ENCODE measurements around the gene FBXW5. TPM values are rescaled to one million over a fixed set of nuclear protein-coding genes. Genes with fewer than 3 reads are reported as not detected.

Gene FBXW5
- total RNA-seq, 2 experiments from 2014 or later = 118 to 119 TPM

- no peak overlapping the region for H3K27ac Mint-ChIP-seq
- ChIA-PET POLR2A (interaction anchor here (1.1 kb wide), 1 partner anchor 15 kb away, joined by 3 read pairs; no protein-coding TSS in a partner anchor), CTCF (no interaction called here)
- no peaks in the 10 kb centered on the region for H3K27me3 Mint-ChIP-seq
- no peaks in the 10 kb centered on the region for H3K9me3 Mint-ChIP-seq
- peaks cover 12% of the 10 kb centered on the region for H3K4me1 Mint-ChIP-seq
- H3K4me3 Mint-ChIP-seq = no peak overlapping the region
- no peak for DNase-seq
- H3K36me3 Mint-ChIP-seq (ENCODE audit: low read depth) = peaks cover 51% of the 10 kb centered on the region
Observed at GRCh38 chr9:136916330-136917184, 28.0 kb downstream of the FBXW5 start.

GRCh38 chr9:136915632-136916329, 28.8 kb downstream of the FBXW5 start:
- no peak overlapping the region for H3K27ac Mint-ChIP-seq
- no peak overlapping the region for H3K4me3 Mint-ChIP-seq
- no peaks in the 10 kb centered on the region for H3K27me3 Mint-ChIP-seq
- H3K9me3 Mint-ChIP-seq = no peaks in the 10 kb centered on the region
- CTCF ChIA-PET = no interaction called here
- no peak for DNase-seq
- peaks cover 53% of the 10 kb centered on the region for H3K36me3 Mint-ChIP-seq (ENCODE audit: low read depth)
- H3K4me1 Mint-ChIP-seq = peaks cover 12% of the 10 kb centered on the region
- POLR2A ChIA-PET = interaction anchor here (1.1 kb wide), 1 partner anchor 14 kb away, joined by 3 read pairs; no protein-coding TSS in a partner anchor

GRCh38 chr9:136913701-136914438, 30.7 kb downstream of the FBXW5 start:
- CTCF ChIA-PET = no interaction called here
- no peak for DNase-seq
- no peak overlapping the region for H3K27ac Mint-ChIP-seq
- no peak overlapping the region for H3K4me3 Mint-ChIP-seq
- no peaks in the 10 kb centered on the region for H3K9me3 Mint-ChIP-seq
- POLR2A ChIA-PET = interaction anchor here (1.1 kb wide), 1 partner anchor 25 kb away, joined by 3 read pairs; no protein-coding TSS in a partner anchor
- no peaks in the 10 kb centered on the region for H3K27me3 Mint-ChIP-seq
- H3K36me3 Mint-ChIP-seq (ENCODE audit: low read depth) = peaks cover 56% of the 10 kb centered on the region
- peaks cover 12% of the 10 kb centered on the region for H3K4me1 Mint-ChIP-seq

DNA sequence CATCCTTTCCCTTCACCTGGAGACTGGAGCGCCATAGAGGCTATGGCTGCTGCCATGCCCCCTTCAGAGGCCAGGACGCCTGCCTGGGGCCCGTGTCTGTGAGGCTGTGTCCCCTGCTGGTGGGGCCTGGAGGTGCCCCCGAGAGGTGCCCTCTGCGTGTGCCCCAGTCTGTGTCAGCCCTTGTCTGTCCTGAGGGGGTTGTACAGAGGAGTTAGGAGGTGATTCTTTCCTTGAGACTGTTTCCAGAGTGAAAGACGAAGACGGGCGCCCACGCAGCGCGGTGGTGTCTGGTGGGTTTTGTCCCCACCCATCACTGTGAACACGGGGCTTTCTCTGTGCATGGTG, 33.7 kb downstream of the FBXW5 start:
- Mint-ChIP-seq H3K4me1 (peaks cover 8% of the 10 kb centered on the region), H3K27me3 (no peaks in the 10 kb centered on the region), H3K36me3 (ENCODE audit: low read depth) (peaks cover 62% of the 10 kb centered on the region), H3K27ac (no peak overlapping the region), H3K4me3 (no peak overlapping the region), H3K9me3 (no peaks in the 10 kb centered on the region)
- POLR2A ChIA-PET = no interaction called here
- CTCF ChIA-PET = interaction anchor here (0.7 kb wide), 1 partner anchor 175 kb away, joined by 3 read pairs; no protein-coding TSS in a partner anchor
- DNase-seq = no peak

- Mint-ChIP-seq H3K4me1 (peaks cover 5% of the 10 kb centered on the region), H3K4me3 (no peak overlapping the region), H3K36me3 (ENCODE audit: low read depth) (peaks cover 62% of the 10 kb centered on the region), H3K27ac (no peak overlapping the region), H3K9me3 (no peaks in the 10 kb centered on the region), H3K27me3 (no peaks in the 10 kb centered on the region)
- POLR2A ChIA-PET = no interaction called here
- CTCF ChIA-PET = no interaction called here
- no peak for DNase-seq
Observed at GRCh38 chr9:136910197-136910900, 34.2 kb downstream of the FBXW5 start.

- no peaks in the 10 kb centered on the region for H3K9me3 Mint-ChIP-seq
- peak overlapping the region; percentile 47 for H3K27ac Mint-ChIP-seq
- H3K27me3 Mint-ChIP-seq = no peaks in the 10 kb centered on the region
- peaks cover 22% of the 10 kb centered on the region for H3K4me1 Mint-ChIP-seq
- ChIA-PET POLR2A (interaction anchor here (0.5 kb wide), 1 partner anchor 29 kb away, joined by 3 read pairs; no protein-coding TSS in a partner anchor), CTCF (no interaction called here)
- H3K4me3 Mint-ChIP-seq = no peak overlapping the region
- peaks cover 58% of the 10 kb centered on the region for H3K36me3 Mint-ChIP-seq (ENCODE audit: low read depth)
- no peak for DNase-seq
Observed at GRCh38 chr9:136907011-136907914, 37.3 kb downstream of the FBXW5 start.

GRCh38 chr9:136906266-136906665, 38.3 kb downstream of the FBXW5 start:
- Mint-ChIP-seq H3K36me3 (ENCODE audit: low read depth) (peaks cover 67% of the 10 kb centered on the region), H3K27ac (no peak overlapping the region), H3K27me3 (no peaks in the 10 kb centered on the region), H3K9me3 (no peaks in the 10 kb centered on the region), H3K4me3 (no peak overlapping the region), H3K4me1 (peaks cover 32% of the 10 kb centered on the region)
- ChIA-PET CTCF (no interaction called here), POLR2A (no interaction called here)
- no peak for DNase-seq

DNA sequence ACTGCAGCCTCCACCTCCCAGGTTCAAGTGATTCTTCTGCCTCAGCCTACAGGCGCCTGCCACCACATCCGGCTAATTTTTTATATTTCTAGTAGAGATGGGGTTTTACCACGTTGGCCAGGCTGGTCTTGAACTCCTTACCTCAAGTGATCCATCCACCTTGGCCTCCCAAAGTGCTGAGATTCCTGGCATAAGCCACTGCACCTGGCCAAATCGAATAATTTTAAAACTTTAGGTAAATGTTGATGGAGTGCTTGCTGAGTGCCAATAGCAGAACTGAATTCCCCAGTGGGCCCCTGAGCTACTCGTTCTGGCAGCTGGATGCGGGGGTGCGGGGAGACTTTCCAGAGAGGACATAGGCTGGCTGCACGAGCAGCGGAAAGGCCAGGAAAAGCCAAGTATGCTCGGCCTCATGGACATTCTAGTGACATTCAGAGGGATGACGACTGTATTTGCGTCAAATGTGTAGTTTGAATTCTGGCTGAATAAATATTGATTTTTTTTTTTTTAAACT, 41.4 kb downstream of the FBXW5 start:
- no peaks in the 10 kb centered on the region for H3K9me3 Mint-ChIP-seq
- CTCF ChIA-PET = interaction anchor here (0.6 to 1.3 kb wide), 4 partner anchors 16 to 132 kb away, joined by 3 to 5 read pairs (median 4); partner anchors contain the start of gene TRAF2

DNA sequence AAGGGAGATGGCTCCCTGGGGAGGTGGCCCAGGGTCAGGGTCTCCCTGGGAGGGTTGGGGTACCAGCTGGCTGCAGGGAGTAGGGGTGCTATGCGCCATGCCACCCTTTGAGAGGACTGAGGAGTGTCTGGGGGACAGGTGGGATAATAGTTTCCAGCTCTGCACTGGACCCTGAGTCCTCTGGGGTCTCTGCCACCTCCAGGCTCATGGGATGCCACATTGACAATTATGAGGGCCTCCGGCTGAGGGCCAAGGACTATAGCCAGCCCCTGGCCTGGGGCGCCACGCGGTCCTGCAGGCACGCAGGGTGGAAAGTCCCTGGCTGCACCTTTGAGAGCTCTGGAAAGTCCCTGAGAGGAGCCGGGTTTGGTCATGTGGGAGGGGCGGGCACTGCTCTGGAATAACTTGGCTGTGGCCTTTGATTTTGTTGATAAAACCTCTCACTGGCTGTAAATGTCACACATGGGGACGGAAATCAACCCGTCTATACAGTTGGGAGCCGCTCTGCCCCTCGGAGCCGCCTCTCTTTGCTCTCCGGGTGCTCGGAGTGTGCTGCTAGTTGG, 42.2 kb downstream of the FBXW5 start:
- H3K27ac Mint-ChIP-seq = peak overlapping the region; percentile 92
- ChIA-PET CTCF (interaction anchor here (0.6 to 1.4 kb wide), 11 partner anchors 11 to 133 kb away, joined by 3 to 8 read pairs (median 4); partner anchors contain the start of genes AJM1 and TRAF2), POLR2A (interaction anchor here (0.5 to 3.0 kb wide), 20 partner anchors 9 to 211 kb away, joined by 3 to 40 read pairs (median 4); partner anchors contain the start of genes CLIC3, EDF1, FBXW5 and PAXX)
- H3K9me3 Mint-ChIP-seq = no peaks in the 10 kb centered on the region
- peak overlapping the region; percentile 52 for H3K4me3 Mint-ChIP-seq
- peaks cover 56% of the 10 kb centered on the region for H3K36me3 Mint-ChIP-seq (ENCODE audit: low read depth)
- H3K27me3 Mint-ChIP-seq = no peaks in the 10 kb centered on the region
- H3K4me1 Mint-ChIP-seq = peaks cover 48% of the 10 kb centered on the region
- DNase-seq = peak; percentile 86

More for the DNA sequence above, 41.4 kb downstream of the FBXW5 start:
- H3K4me3 Mint-ChIP-seq = peak overlapping the region; percentile 27
- H3K4me1 Mint-ChIP-seq = peaks cover 48% of the 10 kb centered on the region
- peaks cover 62% of the 10 kb centered on the region for H3K36me3 Mint-ChIP-seq (ENCODE audit: low read depth)
- POLR2A ChIA-PET = interaction anchor here (0.5 to 3.0 kb wide), 10 partner anchors 10 to 96 kb away, joined by 3 to 40 read pairs (median 4); partner anchors contain the start of genes EDF1, FBXW5 and TRAF2
- H3K27ac Mint-ChIP-seq = peak overlapping the region; percentile 92
- DNase-seq = peak; percentile 45
- H3K27me3 Mint-ChIP-seq = no peaks in the 10 kb centered on the region

DNA sequence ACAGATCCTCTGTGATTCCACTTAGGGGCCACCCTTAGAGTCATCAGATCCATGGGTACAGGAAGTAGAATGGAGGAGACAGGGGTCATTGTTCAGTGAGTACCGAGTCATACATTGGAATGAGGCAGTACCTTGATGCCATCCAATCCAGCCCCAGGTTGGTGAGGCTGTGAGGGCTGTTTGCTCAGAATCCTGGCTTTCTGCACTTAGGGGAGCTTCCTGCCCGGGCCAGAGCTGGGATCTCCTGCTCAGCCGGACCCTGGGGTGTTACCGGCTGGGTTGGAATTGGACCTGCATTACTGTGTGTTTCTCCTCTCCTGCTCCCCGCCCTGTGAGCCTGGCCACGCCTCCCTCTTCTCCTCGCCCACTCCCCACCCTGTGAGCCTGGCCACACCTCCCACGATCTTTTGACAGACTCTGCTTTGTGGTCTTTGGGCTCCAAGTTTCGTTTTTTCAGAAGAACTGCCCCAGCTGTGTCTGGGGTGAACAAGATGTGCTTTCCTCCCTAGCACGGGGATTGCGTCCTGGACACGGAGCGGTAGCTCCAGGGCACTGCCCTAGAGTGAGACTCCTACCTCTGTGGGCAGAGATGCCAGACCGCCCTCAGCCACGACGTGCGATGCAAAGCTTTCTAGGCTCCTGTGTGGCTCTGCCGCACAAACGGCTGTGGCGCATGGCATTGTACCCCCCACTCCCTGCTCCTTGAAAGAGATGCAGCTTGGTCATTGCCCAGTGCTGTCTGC, 42.9 kb downstream of the FBXW5 start:
- H3K36me3 Mint-ChIP-seq (ENCODE audit: low read depth) = peaks cover 50% of the 10 kb centered on the region

More for the DNA sequence above, 42.9 kb downstream of the FBXW5 start:
- ChIA-PET POLR2A (interaction anchor here (0.6 to 3.0 kb wide), 17 partner anchors 14 to 212 kb away, joined by 3 to 40 read pairs (median 4); partner anchors contain the start of genes CLIC3, EDF1, FBXW5 and PAXX), CTCF (interaction anchor here (0.7 to 1.4 kb wide), 10 partner anchors 10 to 133 kb away, joined by 3 to 8 read pairs (median 4); partner anchors contain the start of genes AJM1 and TRAF2)
- no peaks in the 10 kb centered on the region for H3K27me3 Mint-ChIP-seq
- H3K27ac Mint-ChIP-seq = peak overlapping the region; percentile 92
- DNase-seq = peak; percentile 84
- H3K4me1 Mint-ChIP-seq = peaks cover 51% of the 10 kb centered on the region
- H3K4me3 Mint-ChIP-seq = peak overlapping the region; percentile 52
- no peaks in the 10 kb centered on the region for H3K9me3 Mint-ChIP-seq
